Spleen (tissue), 7 donors: ENCODE data around the gene PELI2.

Experiments used
- POLR2AphosphoS5 ChIP-seq, 3 donors: sonication (generic); formaldehyde crosslinking; IDR thresholded peaks; one replicate each; pipeline ENCODE4 v1.5.1; 2017; ENCODE audit warnings: antibody characterized with exemption in 3 of 3
- TF ChIP-seq, protein P1 (sequence below), 11 experiments: fragments of 200-600 bp in 7 of 11; fragments of 450-650 bp in 4 of 11; sonication (generic) in 4 of 11; IDR thresholded peaks in 8 of 11; conservative IDR thresholded peaks in 3 of 11; 1 replicate in 7 of 11; 2 replicates in 4 of 11; pipeline versions ENCODE4 v1.4.0 to v1.8.0; 2016 to 2021; ENCODE audit warnings: antibody characterized with exemption in 11 of 11, inconsistent platforms in 4 of 11, mild to moderate bottlenecking in 1 of 11
- donor health status: DM: no; HTN: no; CAD: no; lungs with moderate emphysema.
- donor health status: DM: no; HTN: no; CAD: no.
- donor health status: DM: no; HTN: no; CAD: no.

DNA sequence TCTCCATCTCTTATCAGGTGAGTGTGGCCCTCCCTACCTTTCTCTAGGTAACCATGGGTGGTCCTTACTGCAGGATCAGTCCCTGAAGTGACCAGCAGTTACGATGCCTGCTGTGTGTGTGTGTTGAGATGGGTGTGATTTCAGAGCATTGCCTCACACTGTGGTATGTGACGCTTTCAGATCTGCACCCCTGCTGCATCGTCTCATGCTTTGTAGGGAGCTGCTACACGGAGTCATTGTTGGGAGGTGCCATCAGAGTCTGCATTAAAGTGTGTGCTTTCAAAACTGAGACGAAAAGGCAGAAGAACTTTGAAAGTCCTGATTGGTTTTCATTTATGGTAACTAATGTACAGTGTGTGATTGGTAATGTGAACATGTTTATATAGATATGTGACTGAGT, 150.5 kb downstream of the PELI2 start:
- TF ChIP-seq, protein P1, sequence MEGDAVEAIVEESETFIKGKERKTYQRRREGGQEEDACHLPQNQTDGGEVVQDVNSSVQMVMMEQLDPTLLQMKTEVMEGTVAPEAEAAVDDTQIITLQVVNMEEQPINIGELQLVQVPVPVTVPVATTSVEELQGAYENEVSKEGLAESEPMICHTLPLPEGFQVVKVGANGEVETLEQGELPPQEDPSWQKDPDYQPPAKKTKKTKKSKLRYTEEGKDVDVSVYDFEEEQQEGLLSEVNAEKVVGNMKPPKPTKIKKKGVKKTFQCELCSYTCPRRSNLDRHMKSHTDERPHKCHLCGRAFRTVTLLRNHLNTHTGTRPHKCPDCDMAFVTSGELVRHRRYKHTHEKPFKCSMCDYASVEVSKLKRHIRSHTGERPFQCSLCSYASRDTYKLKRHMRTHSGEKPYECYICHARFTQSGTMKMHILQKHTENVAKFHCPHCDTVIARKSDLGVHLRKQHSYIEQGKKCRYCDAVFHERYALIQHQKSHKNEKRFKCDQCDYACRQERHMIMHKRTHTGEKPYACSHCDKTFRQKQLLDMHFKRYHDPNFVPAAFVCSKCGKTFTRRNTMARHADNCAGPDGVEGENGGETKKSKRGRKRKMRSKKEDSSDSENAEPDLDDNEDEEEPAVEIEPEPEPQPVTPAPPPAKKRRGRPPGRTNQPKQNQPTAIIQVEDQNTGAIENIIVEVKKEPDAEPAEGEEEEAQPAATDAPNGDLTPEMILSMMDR (IDR thresholded peaks at IDR 0.05 in 8 of 11, conservative IDR thresholded peaks at IDR 0.05 in 3 of 11) = no peak
- TF ChIP-seq POLR2AphosphoS5 (IDR thresholded peaks at IDR 0.05) = no peak
